ENCODE measurements around the gene CD244. TPM values are rescaled to one million over a fixed set of nuclear protein-coding genes. Genes with fewer than 3 reads are reported as not detected.

Gene CD244
- total RNA-seq, 1 experiment from 2014 or later = not detected

Other genes with a start within 250 kb of the CD244 start
- not detected in 2 replicates for gene SLAMF1, start 215.8 kb downstream of the CD244 start, total RNA-seq (2021)
- not detected in 2 replicates for gene CD48, start 151.1 kb downstream of the CD244 start, total RNA-seq (2021)
- gene SLAMF7, start 123.6 kb downstream of the CD244 start, total RNA-seq (2021) = 1.7 and 3.6 TPM in 2 replicates
- gene LY9, start 66.7 kb downstream of the CD244 start, total RNA-seq (2021) = 3.0 and 6.9 TPM in 2 replicates
- gene ITLN1, start 22.3 kb upstream of the CD244 start, total RNA-seq (2021) = not detected in 2 replicates
- not detected in 2 replicates for gene ITLN2, start 91.9 kb upstream of the CD244 start, total RNA-seq (2021)
- 99.9 and 117 TPM in 2 replicates for gene F11R, start 158.3 kb upstream of the CD244 start, total RNA-seq (2021)
- 51.4 and 70.8 TPM in 2 replicates for gene TSTD1, start 176.1 kb upstream of the CD244 start, total RNA-seq (2021)
- 34.8 and 43.2 TPM in 2 replicates for gene USF1, start 183.1 kb upstream of the CD244 start, total RNA-seq (2021)
- gene ARHGAP30, start 207.0 kb upstream of the CD244 start, total RNA-seq (2021) = 0.46 and 0.65 TPM in 2 replicates
- 8.8 and 9.0 TPM in 2 replicates for gene NECTIN4, start 226.7 kb upstream of the CD244 start, total RNA-seq (2021)
- gene KLHDC9, start 235.5 kb upstream of the CD244 start, total RNA-seq (2021) = 5.6 and 7.4 TPM in 2 replicates

Data from PC-9 (cell line).